ENCODE data around the gene PMPCA. TPM values are rescaled to one million over a fixed set of nuclear protein-coding genes. Genes with fewer than 3 reads are reported as not detected.

PMPCA gene
- total and polyA plus RNA-seq, 4 donors: 27.0 to 75.6 (median 41.6) TPM

DNA sequence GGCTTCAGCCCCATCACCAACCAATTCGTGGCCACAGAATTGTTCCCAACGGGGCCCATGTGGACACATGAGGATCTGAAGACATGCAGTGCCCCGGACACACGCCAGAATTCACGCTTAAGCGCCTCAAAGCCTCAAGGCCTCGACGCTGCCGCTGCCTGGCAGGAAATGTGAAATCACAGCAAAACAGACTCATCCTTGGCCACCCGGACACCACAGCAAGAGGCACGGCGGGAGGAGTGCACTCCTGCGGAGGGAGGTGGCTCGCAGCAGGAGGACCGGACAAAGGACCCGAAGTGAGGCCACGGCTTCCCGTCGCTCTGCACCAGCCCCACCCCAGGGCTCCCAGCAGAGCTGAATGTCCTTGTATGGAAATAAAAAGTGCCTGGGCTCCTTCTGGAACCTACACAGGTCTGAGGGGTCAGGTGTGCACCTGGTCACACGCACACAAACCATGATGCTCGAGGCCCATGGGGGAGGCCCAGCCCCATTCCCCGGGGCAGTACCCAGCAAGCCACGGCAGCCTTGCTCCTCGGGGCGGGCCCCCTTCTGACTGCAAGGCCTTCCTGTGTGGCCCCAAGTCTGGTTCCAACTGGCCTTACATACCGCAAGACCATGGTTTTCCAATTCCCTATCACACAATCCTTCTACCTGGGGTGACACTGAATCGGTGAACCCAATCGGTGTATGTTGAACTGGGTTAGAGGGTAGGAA, 62.3 kb downstream of the PMPCA start:
- Histone ChIP-seq H3K4me3 (ENCODE audit: low read depth in 1 of 3, low read length in 3 of 3) (no peak overlapping the region), H3K9me3 (ENCODE audit: control insufficient read depth in 4 of 4, low read length in 3 of 4) (no peaks in the 10 kb centered on the region), H3K4me1 (ENCODE audit: control insufficient read depth in 4 of 4, insufficient read depth in 4 of 4, low read length in 3 of 4) (no peaks in the 10 kb centered on the region), H3K36me3 (ENCODE audit: control insufficient read depth in 4 of 4, insufficient read depth in 3 of 4, low read depth in 1 of 4, low read length in 3 of 4) (peaks cover 53 to 98% (median 68%) of the 10 kb centered on the region in 4 donors), H3K27me3 (ENCODE audit: control insufficient read depth in 4 of 4, insufficient read depth in 4 of 4, low read length in 3 of 4) (no peaks in the 10 kb centered on the region), H3K27ac (ENCODE audit: low read depth in 1 of 2, low read length in 2 of 2) (no peak overlapping the region), H3K9ac (ENCODE audit: low read depth in 1 of 2, low read length in 2 of 2) (no peak overlapping the region)
- TF ChIP-seq SP1 (IDR thresholded peaks at IDR 0.05) (no peak), HNF4A (conservative IDR thresholded peaks at IDR 0.05) (no peak), RAD21 (IDR thresholded peaks at IDR 0.05) (no peak), REST (IDR thresholded peaks at IDR 0.05) (no peak), FOXA2 (IDR thresholded peaks at IDR 0.05) (no peak), RXRA (IDR thresholded peaks at IDR 0.05) (no peak), JUND (IDR thresholded peaks at IDR 0.05) (no peak), HNF4G (IDR thresholded peaks at IDR 0.05) (no peak), FOXA1 (IDR thresholded peaks at IDR 0.05) (no peak), TAF1 (conservative IDR thresholded peaks at IDR 0.05) (no peak), GABPA (IDR thresholded peaks at IDR 0.05 in 1 of 2, conservative IDR thresholded peaks at IDR 0.05 in 1 of 2) (no peak), NR2F2 (IDR thresholded peaks at IDR 0.05) (no peak), YY1 (IDR thresholded peaks at IDR 0.05) (no peak)
- TF ChIP-seq, protein P1, sequence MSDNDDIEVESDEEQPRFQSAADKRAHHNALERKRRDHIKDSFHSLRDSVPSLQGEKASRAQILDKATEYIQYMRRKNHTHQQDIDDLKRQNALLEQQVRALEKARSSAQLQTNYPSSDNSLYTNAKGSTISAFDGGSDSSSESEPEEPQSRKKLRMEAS (IDR thresholded peaks at IDR 0.05): no peak
- TF ChIP-seq, protein P2, sequence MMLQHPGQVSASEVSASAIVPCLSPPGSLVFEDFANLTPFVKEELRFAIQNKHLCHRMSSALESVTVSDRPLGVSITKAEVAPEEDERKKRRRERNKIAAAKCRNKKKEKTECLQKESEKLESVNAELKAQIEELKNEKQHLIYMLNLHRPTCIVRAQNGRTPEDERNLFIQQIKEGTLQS (IDR thresholded peaks at IDR 0.05): no peak
- TF ChIP-seq, protein P3, sequence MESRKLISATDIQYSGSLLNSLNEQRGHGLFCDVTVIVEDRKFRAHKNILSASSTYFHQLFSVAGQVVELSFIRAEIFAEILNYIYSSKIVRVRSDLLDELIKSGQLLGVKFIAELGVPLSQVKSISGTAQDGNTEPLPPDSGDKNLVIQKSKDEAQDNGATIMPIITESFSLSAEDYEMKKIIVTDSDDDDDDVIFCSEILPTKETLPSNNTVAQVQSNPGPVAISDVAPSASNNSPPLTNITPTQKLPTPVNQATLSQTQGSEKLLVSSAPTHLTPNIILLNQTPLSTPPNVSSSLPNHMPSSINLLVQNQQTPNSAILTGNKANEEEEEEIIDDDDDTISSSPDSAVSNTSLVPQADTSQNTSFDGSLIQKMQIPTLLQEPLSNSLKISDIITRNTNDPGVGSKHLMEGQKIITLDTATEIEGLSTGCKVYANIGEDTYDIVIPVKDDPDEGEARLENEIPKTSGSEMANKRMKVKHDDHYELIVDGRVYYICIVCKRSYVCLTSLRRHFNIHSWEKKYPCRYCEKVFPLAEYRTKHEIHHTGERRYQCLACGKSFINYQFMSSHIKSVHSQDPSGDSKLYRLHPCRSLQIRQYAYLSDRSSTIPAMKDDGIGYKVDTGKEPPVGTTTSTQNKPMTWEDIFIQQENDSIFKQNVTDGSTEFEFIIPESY (IDR thresholded peaks at IDR 0.05): no peak
- TF ChIP-seq, protein P4, sequence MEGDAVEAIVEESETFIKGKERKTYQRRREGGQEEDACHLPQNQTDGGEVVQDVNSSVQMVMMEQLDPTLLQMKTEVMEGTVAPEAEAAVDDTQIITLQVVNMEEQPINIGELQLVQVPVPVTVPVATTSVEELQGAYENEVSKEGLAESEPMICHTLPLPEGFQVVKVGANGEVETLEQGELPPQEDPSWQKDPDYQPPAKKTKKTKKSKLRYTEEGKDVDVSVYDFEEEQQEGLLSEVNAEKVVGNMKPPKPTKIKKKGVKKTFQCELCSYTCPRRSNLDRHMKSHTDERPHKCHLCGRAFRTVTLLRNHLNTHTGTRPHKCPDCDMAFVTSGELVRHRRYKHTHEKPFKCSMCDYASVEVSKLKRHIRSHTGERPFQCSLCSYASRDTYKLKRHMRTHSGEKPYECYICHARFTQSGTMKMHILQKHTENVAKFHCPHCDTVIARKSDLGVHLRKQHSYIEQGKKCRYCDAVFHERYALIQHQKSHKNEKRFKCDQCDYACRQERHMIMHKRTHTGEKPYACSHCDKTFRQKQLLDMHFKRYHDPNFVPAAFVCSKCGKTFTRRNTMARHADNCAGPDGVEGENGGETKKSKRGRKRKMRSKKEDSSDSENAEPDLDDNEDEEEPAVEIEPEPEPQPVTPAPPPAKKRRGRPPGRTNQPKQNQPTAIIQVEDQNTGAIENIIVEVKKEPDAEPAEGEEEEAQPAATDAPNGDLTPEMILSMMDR (IDR thresholded peaks at IDR 0.05; ENCODE audit: low read depth, low read length, missing input control): no peak
- WGBS: 92% methylated on average over 28 of the region's 28 CpGs
- no peak for DNase-seq (ENCODE audit: low spot score)

All from liver (tissue), 9 donors.